ENCODE measurements around the gene ISYNA1. TPM values are rescaled to one million over a fixed set of nuclear protein-coding genes. Genes with fewer than 3 reads are reported as not detected.

Gene ISYNA1
- total and polyA plus RNA-seq, 7 donors, result 6.3 to 17.0 (median 9.8) TPM

DNA sequence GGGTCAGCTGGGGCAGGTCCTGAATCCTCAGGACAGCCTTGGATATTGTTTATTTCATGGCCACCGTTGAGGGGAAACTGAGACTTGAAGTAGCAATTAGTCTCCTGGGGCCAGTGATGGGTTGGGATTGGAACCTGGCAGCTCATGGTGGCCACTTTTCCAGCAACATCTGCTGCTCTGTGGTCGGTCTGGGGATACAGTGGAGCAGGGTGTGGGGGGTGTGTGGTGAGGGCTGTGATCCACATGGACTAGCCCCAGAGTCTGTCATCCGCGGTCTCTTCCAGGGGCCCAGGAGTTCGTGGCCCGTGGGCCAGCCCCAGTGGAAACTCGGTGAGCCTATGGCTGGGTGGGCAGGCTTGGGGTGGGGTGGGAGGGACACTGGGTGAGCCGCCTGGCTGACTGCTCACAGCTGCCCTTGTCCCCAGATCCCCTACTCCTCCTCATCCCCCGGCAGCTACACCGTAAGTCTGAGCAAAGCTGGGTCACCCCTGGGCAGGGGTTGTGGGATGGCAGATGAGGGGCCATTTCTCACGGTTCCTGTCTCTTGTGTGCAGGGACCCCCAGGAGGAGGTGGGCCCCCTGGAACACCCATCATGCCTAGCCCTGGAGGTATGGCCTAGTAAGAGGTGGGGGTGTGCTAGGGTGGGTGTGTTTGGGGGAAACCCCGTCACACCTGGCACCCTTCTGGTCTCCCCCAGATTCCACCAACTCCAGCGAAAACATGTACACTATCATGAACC is 5.5 kb downstream of the ISYNA1 start:
- ATAC-seq, result no peak

DNA sequence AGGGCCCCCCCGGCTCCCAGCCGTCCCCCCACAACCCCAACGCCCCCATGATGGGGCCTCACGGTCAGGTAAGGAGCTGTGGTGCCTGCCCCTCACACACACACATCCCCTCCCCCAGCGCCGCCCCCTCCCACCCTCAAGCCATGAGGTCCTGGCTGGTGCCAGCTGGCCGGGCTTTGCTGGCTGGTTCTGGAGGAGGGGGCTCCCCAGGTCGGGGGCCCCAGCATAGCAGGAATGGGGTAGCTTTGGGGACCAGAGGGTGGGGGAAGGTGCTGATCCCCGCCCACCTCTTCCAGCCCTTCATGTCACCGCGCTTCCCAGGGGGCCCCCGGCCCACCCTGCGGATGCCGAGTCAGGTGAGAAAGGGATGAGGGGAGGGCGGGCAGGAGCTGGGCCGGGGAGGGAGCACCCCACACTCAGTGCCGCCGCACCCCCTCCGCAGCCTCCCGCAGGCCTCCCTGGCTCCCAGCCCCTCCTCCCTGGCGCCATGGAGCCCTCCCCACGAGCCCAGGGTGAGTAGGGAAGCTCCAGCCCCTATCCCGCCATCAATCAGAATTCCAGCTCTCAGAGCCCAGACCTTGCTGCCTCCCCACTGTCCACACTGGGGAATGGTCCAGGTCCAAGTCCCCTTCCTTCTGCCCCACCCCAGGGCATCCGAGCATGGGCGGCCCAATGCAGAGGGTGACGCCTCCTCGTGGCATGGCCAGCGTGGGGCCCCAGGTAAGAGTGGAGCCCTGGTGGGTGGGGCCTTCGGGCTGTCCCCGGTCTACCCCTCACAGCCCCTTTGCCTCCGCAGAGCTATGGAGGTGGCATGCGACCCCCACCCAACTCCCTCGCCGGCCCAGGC is 6.4 kb downstream of the ISYNA1 start:
- ATAC-seq, result no peak
- peaks cover 0 to 4% of the 10 kb centered on the region in 2 donors for H3K36me3 ChIP-seq (ENCODE audit: insufficient read depth in 1 of 2, low read depth in 1 of 2)
- TF ChIP-seq CTCF (IDR thresholded peaks at IDR 0.05), result no peak
- DNase-seq, result no peak
- WGBS, 3 donors, result 85 to 90% (median 90%) methylated on average over 25 to 34 of the region's 34 CpGs
- intact Hi-C loops (cut with DNase I), result no loop called here
- H3K27me3 ChIP-seq (ENCODE audit: insufficient read depth in 3 of 3, low read length in 2 of 3), result peaks cover 0 to 5% (median 0%) of the 10 kb centered on the region in 3 donors
- no peak overlapping the region for H3K27ac ChIP-seq
- H3K9me3 ChIP-seq, result no peaks in the 10 kb centered on the region
- peaks cover 12% of the 10 kb centered on the region for H3K4me1 ChIP-seq
- H3K4me3 ChIP-seq, result no peak overlapping the region

More for the DNA sequence above, 5.5 kb downstream of the ISYNA1 start:
- H3K27ac ChIP-seq, result no peak overlapping the region
- TF ChIP-seq CTCF (IDR thresholded peaks at IDR 0.05), result no peak
- H3K4me1 ChIP-seq, result peaks cover 14% of the 10 kb centered on the region
- H3K4me3 ChIP-seq, result peak overlapping the region; percentile 52
- H3K27me3 ChIP-seq (ENCODE audit: insufficient read depth in 3 of 3, low read length in 2 of 3), result peaks cover 0 to 5% (median 0%) of the 10 kb centered on the region in 3 donors
- intact Hi-C loops (cut with DNase I), result no loop called here
- H3K36me3 ChIP-seq (ENCODE audit: insufficient read depth in 1 of 2, low read depth in 1 of 2), result peaks cover 0 to 4% of the 10 kb centered on the region in 2 donors
- WGBS, 3 donors, result 76 to 84% (median 81%) methylated on average over 11 to 13 of the region's 13 CpGs
- no peak for DNase-seq
- no peaks in the 10 kb centered on the region for H3K9me3 ChIP-seq

DNA sequence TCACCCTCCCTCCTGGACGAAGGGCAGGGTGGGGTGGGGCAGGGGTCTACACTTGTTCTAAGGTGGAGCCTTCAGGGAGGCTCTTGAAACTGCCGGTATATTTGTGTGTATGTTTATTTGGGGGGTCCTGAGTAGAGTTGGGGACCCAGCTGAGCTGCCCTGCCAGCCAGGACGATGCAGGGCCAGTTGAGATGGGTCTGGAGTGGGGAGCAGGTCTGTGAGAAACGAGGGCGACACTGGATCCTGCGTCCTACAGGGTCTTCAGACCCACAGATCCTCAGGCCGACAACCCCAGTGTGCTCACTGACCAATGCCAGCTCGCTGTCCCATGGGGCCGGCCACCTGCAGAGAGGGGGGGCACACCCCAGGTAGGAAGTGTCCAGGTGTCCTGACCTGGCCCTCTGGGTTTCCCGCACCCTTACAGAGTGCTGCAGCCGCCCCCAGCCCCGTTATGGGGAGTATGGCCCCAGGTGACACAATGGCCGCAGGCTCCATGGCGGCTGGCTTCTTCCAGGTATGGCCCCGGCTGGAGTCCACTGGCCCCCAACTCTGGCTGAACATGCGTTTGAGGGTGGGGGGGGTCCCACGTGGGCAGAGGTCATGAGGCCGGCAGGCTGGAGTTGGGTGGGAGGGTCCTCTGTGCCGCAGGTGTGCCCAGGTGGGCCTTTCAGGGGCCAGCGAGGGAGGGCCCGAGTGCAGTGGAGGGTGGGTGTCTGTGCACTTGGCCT is 7.4 kb downstream of the ISYNA1 start:
- intact Hi-C loops (cut with DNase I), result no loop called here
- peaks cover 0 to 4% of the 10 kb centered on the region in 2 donors for H3K36me3 ChIP-seq (ENCODE audit: insufficient read depth in 1 of 2, low read depth in 1 of 2)
- no peak for TF ChIP-seq CTCF (IDR thresholded peaks at IDR 0.05)
- no peak overlapping the region for H3K4me3 ChIP-seq
- ATAC-seq (no peak), DNase-seq (no peak)
- peaks cover 0 to 5% (median 0%) of the 10 kb centered on the region in 3 donors for H3K27me3 ChIP-seq (ENCODE audit: insufficient read depth in 3 of 3, low read length in 2 of 3)
- H3K27ac ChIP-seq, result no peak overlapping the region
- WGBS, 3 donors, result 89 to 91% (median 91%) methylated on average over 21 of the region's 21 CpGs
- peaks cover 21% of the 10 kb centered on the region for H3K4me1 ChIP-seq
- no peaks in the 10 kb centered on the region for H3K9me3 ChIP-seq

- 73 to 78% (median 74%) methylated on average over 13 of the region's 13 CpGs for WGBS, 3 donors
- Histone ChIP-seq H3K4me1 (peaks cover 27% of the 10 kb centered on the region), H3K4me3 (peak overlapping the region; percentile 41), H3K27ac (no peak overlapping the region), H3K9me3 (no peaks in the 10 kb centered on the region), H3K27me3 (ENCODE audit: insufficient read depth in 3 of 3, low read length in 2 of 3) (peaks cover 0 to 5% (median 0%) of the 10 kb centered on the region in 3 donors), H3K36me3 (ENCODE audit: insufficient read depth in 1 of 2, low read depth in 1 of 2) (peaks cover 0 to 4% of the 10 kb centered on the region in 2 donors)
- no peak for TF ChIP-seq CTCF (IDR thresholded peaks at IDR 0.05)
- DNase-seq, result no peak
- intact Hi-C loops (cut with DNase I), result no loop called here
- no peak for ATAC-seq
Observed at GRCh38 chr19:18429717-18430416, 8.1 kb downstream of the ISYNA1 start.
